ENCODE measurements around the gene EPO. TPM values are rescaled to one million over a fixed set of nuclear protein-coding genes. Genes with fewer than 3 reads are reported as not detected.

EPO gene
- total RNA-seq, 1 donor from 2014 or later = not detected

GRCh38 chr7:100680576-100681271, 39.5 kb upstream of the EPO start:
- Mint-ChIP-seq H3K27ac (ENCODE audit: unreplicated experiment) (no peak overlapping the region), H3K27me3 (ENCODE audit: unreplicated experiment) (no peaks in the 10 kb centered on the region), H3K9me3 (ENCODE audit: unreplicated experiment) (no peaks in the 10 kb centered on the region), H3K36me3 (ENCODE audit: unreplicated experiment) (peaks cover 26% of the 10 kb centered on the region), H3K4me1 (ENCODE audit: unreplicated experiment) (peaks cover 15% of the 10 kb centered on the region), H3K4me3 (ENCODE audit: unreplicated experiment) (no peak overlapping the region)
- no peak for DNase-seq (ENCODE audit: extremely low spot score, unreplicated experiment)
- no peak for TF ChIP-seq CTCF (IDR thresholded peaks at IDR 0.05)

GRCh38 chr7:100681491-100682227, 38.6 kb upstream of the EPO start:
- H3K4me1 Mint-ChIP-seq (ENCODE audit: unreplicated experiment) = peaks cover 12% of the 10 kb centered on the region
- DNase-seq (ENCODE audit: extremely low spot score, unreplicated experiment) = no peak
- no peaks in the 10 kb centered on the region for H3K9me3 Mint-ChIP-seq (ENCODE audit: unreplicated experiment)
- no peak for TF ChIP-seq CTCF (IDR thresholded peaks at IDR 0.05)
- H3K4me3 Mint-ChIP-seq (ENCODE audit: unreplicated experiment) = no peak overlapping the region
- H3K27me3 Mint-ChIP-seq (ENCODE audit: unreplicated experiment) = no peaks in the 10 kb centered on the region
- no peak overlapping the region for H3K27ac Mint-ChIP-seq (ENCODE audit: unreplicated experiment)
- peaks cover 27% of the 10 kb centered on the region for H3K36me3 Mint-ChIP-seq (ENCODE audit: unreplicated experiment)

- TF ChIP-seq CTCF (IDR thresholded peaks at IDR 0.05) = no peak
- H3K27ac Mint-ChIP-seq (ENCODE audit: unreplicated experiment) = no peak overlapping the region
- no peaks in the 10 kb centered on the region for H3K9me3 Mint-ChIP-seq (ENCODE audit: unreplicated experiment)
- H3K27me3 Mint-ChIP-seq (ENCODE audit: unreplicated experiment) = no peaks in the 10 kb centered on the region
- peaks cover 27% of the 10 kb centered on the region for H3K36me3 Mint-ChIP-seq (ENCODE audit: unreplicated experiment)
- DNase-seq (ENCODE audit: extremely low spot score, unreplicated experiment) = no peak
- H3K4me3 Mint-ChIP-seq (ENCODE audit: unreplicated experiment) = no peak overlapping the region
- peaks cover 10% of the 10 kb centered on the region for H3K4me1 Mint-ChIP-seq (ENCODE audit: unreplicated experiment)
Measured at GRCh38 chr7:100682228-100682741, 38.0 kb upstream of the EPO start.

GRCh38 chr7:100682991-100683658, 37.1 kb upstream of the EPO start:
- TF ChIP-seq CTCF (IDR thresholded peaks at IDR 0.05) = no peak
- Mint-ChIP-seq H3K4me1 (ENCODE audit: unreplicated experiment) (peaks cover 10% of the 10 kb centered on the region), H3K4me3 (ENCODE audit: unreplicated experiment) (no peak overlapping the region), H3K9me3 (ENCODE audit: unreplicated experiment) (no peaks in the 10 kb centered on the region), H3K36me3 (ENCODE audit: unreplicated experiment) (peaks cover 25% of the 10 kb centered on the region), H3K27ac (ENCODE audit: unreplicated experiment) (no peak overlapping the region), H3K27me3 (ENCODE audit: unreplicated experiment) (no peaks in the 10 kb centered on the region)
- DNase-seq (ENCODE audit: extremely low spot score, unreplicated experiment) = no peak
